ENCODE data around the gene EED.
"Not testable (repeated sequence)": the region's sequence is repeated elsewhere in the genome, so short reads cannot be mapped to it uniquely, and the experiment has no call there.

Gene EED

GRCh38 chr11:86291466-86292262 is 47.1 kb downstream of the EED start:
- peak in 1 of 2 donors; percentile 33 for DNase-seq (ENCODE audit: low read depth in 2 of 2)

DNA sequence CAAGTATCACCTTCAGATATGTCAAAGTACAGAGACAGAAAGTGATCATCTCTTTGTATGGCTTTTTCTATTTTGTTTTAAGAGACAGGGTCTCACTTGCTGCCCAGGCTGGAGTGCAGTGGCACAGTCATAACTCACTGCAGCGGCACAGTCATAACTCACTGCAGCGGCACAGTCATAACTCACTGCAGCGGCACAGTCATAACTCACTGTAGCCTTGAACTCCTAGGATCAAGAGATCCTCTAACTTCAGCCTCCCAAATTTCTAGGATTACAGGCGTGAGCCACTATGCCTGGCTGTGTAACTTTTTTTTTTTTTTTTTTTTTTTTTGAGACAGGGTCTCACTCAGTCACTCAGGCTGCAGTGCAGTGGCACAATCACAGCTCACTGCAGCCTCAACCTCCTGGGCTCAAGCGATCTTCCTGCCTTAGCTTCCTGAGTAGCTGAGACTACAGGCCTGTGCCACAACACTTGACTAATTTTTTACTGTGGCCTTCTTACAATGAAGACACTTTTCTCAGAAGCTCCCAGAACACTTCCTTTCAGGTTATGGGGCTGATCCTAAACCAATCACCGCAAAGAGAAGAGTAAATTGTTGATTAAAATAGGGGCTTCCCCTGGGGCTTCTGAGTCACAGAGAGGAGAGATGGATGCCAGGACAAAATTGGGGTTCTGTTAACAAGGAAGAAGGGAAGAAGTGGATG is 48.5 kb downstream of the EED start:
- no peak for DNase-seq (ENCODE audit: low read depth in 2 of 2)

DNA sequence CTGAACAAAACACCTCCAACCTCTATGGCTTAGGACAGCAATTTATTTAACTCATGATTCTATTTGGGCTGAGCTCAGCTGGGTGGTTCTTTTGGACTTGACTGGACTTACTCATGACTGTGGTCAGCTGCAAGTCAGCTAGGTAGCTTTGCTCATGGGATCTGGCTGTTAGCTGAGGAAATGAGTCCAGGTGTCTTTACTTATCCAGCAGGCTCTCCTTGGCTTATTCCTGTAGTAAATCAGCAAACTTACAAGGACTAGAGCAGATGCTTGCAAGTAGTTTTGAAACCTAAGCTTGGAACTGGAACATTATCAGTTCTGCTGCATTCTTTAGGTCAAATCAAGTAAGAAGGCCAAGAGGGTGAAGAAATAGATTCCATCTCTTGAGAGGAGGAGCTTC is 49.5 kb downstream of the EED start:
- no peak for DNase-seq (ENCODE audit: low read depth in 2 of 2)

- DNase-seq (ENCODE audit: low read depth in 2 of 2) = no peak
Observed at GRCh38 chr11:86301742-86302091, 57.2 kb downstream of the EED start.

- DNase-seq (ENCODE audit: low read depth in 2 of 2) = peak; percentile 80 to 83
Observed at GRCh38 chr11:86302092-86302793, 57.7 kb downstream of the EED start, which contains the start of gene HIKESHI. TSS of gene HIKESHI (plus strand) at chr11:86302240. CDS start at chr11:86302449, 209 bp downstream.

- DNase-seq (ENCODE audit: low read depth in 2 of 2) = no peak
Observed at GRCh38 chr11:86303257-86303656, 58.7 kb downstream of the EED start.

GRCh38 chr11:86308710-86309109 is 64.2 kb downstream of the EED start:
- DNase-seq (ENCODE audit: low read depth in 2 of 2) = not testable (repeated sequence)

DNA sequence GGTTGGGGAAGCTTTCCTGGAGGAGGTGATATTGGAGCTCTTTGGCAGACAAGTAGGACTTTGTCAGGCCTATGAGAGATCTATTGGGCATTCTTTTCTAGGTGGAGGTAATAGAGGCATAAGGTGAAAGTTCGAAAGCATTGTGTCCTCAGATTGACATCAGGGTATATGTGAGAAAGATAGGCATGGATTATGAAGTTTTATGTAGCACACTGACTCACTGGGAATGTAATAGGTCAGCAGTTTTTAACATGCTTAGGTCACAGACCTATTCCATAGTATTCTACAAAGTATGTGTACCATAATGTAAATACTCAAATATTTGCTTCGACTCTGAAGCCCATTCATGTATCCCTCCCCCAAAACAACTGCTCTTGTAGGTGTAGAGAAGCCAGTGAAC is 69.2 kb downstream of the EED start:
- DNase-seq (ENCODE audit: low read depth in 2 of 2) = no peak

GRCh38 chr11:86314636-86315035 is 70.1 kb downstream of the EED start:
- DNase-seq (ENCODE audit: low read depth in 2 of 2) = no peak
